K562 (cell line): ENCODE results near the gene SLC43A2. TPM values are rescaled to one million over a fixed set of nuclear protein-coding genes. Genes with fewer than 3 reads are reported as not detected.
A peak's percentile ranks its signal among the peaks of the same experiment; 100 is the strongest.

ENCODE experiments used
- ATAC-seq: fragments of 200-7000 bp; cut with Tn5 transposase; 3 replicates; pipeline ENCODE4 v1.9.1; 2020; ENCODE audit warnings: moderate library complexity
- BruUV-seq: library from RNA; stranded (reverse); fragments of 400-500 nt; replicated peaks from 2 replicates; lab custom pipeline; 2021; lab: Mats Ljungman, UMichigan
- CTCF ChIA-PET: fragments of 300-600 bp; formaldehyde crosslinking; extraction: SDS; loops from one replicate; lab custom pipeline; 2021; ENCODE audit warnings: low intra/inter-chr PET ratio; lab: Yijun Ruan, JAX
- POLR2A ChIA-PET: fragments of 300-600, 350-650 bp; sonication (Branson Sonifier 250); formaldehyde crosslinking; extraction: SDS; loops from one replicate; lab custom pipeline; 2021; ENCODE audit warnings: antibody characterized with exemption, inconsistent platforms; lab: Yijun Ruan, JAX
- DNase-seq, 4 experiments: peaks; one replicate each; pipeline versions ENCODE4 v3.0.0 to v3.0.0-alpha.2; 2011 to 2018; ENCODE audit warnings: low spot score in 3 of 4, mixed read lengths in 3 of 4; ENCODE audit errors: extremely low read depth in 1 of 4
- FAIRE-seq: peaks from 2 replicates; lab custom pipeline; 2011; peaks lifted over from hg19 to GRCh38; lab: Jason Lieb, UNC
- H2AFZ ChIP-seq: 2 replicates; pipeline ENCODE4 v1.6.0; 2011; ENCODE audit warnings: low read depth, low read length, control low read depth, inconsistent platforms
- H3K27ac ChIP-seq: fragments of 200-600 bp; 3 replicates; pipeline ENCODE4 v1.8.0; 2011; ENCODE audit warnings: low read depth, mild to moderate bottlenecking, control low read depth, inconsistent platforms, low read length, moderate library complexity, mixed read lengths; ENCODE audit errors: extremely low read depth
- H3K27me3 ChIP-seq, 2 experiments: fragments of 300-600 bp in 1 of 2; 2 replicates in 1 of 2; 3 replicates in 1 of 2; pipeline versions ENCODE4 v1.6.0 to v1.8.0; 2011; ENCODE audit warnings: inconsistent platforms in 2 of 2, low read length in 2 of 2, mild to moderate bottlenecking in 1 of 2, mixed read lengths in 1 of 2, moderate library complexity in 1 of 2; ENCODE audit not compliant: control insufficient read depth in 2 of 2, insufficient read depth in 2 of 2
- H3K36me3 ChIP-seq: fragments of 300-600 bp; 3 replicates; pipeline ENCODE4 v1.8.0; 2011; ENCODE audit warnings: mild to moderate bottlenecking, low read length, inconsistent platforms; ENCODE audit not compliant: control insufficient read depth, insufficient read depth
- H3K4me1 ChIP-seq, 2 experiments: fragments of 200-600 bp in 1 of 2; replicated peaks in 1 of 2; 2 replicates in 1 of 2; 3 replicates in 1 of 2; pipeline versions ENCODE4 v1.5.1 to v1.8.0; 2011; ENCODE audit warnings: inconsistent platforms in 2 of 2, low read length in 2 of 2, mild to moderate bottlenecking in 1 of 2, mixed read lengths in 1 of 2, moderate library complexity in 1 of 2; ENCODE audit not compliant: control insufficient read depth in 2 of 2, insufficient read depth in 2 of 2
- H3K4me2 ChIP-seq: 2 replicates; pipeline ENCODE4 v1.6.1; 2011; ENCODE audit warnings: low read length, control low read depth, inconsistent platforms, mixed read lengths; ENCODE audit not compliant: insufficient read depth
- H3K4me3 ChIP-seq: fragments of 200-600 bp; sonication (generic), shearing (Covaris generic); 2 replicates; pipeline ENCODE4 v1.5.1; 2016; ENCODE audit warnings: control low read depth, inconsistent platforms
- H3K79me2 ChIP-seq: fragments of 200-600 bp; 3 replicates; pipeline ENCODE4 v1.8.0; 2011; ENCODE audit warnings: low read length, inconsistent platforms; ENCODE audit not compliant: control insufficient read depth, insufficient read depth
- H3K9ac ChIP-seq, 2 experiments: 2 replicates each; pipeline versions ENCODE4 v1.6.0 to v1.6.1; 2011; ENCODE audit warnings: low read depth in 2 of 2, low read length in 2 of 2, control low read depth in 1 of 2, inconsistent platforms in 1 of 2, mild to moderate bottlenecking in 1 of 2, mixed read lengths in 1 of 2; ENCODE audit not compliant: insufficient read depth in 1 of 2
- H3K9me1 ChIP-seq: one replicate; pipeline ENCODE4 v1.6.0; 2011; ENCODE audit warnings: inconsistent platforms, mild to moderate bottlenecking, low read length, moderate library complexity; ENCODE audit not compliant: control insufficient read depth, insufficient read depth
- H3K9me3 ChIP-seq: replicated peaks from 2 replicates; pipeline ENCODE4 v1.5.1; 2011; ENCODE audit warnings: low read depth, low read length, inconsistent platforms; ENCODE audit not compliant: control insufficient read depth, insufficient read depth
- H4K20me1 ChIP-seq: replicated peaks from 2 replicates; pipeline ENCODE4 v1.6.1; 2011; ENCODE audit warnings: low read length, inconsistent platforms, mixed read lengths; ENCODE audit not compliant: control insufficient read depth, insufficient read depth
- CCNT2 ChIP-seq: IDR thresholded peaks from 2 replicates; pipeline ENCODE4 v1.6.1; 2011; ENCODE audit warnings: borderline replicate concordance, low read depth, mild to moderate bottlenecking, moderate library complexity, mixed read lengths, low read length; ENCODE audit not compliant: insufficient read length; ENCODE audit errors: extremely low read depth
- CREB1 ChIP-seq, 2 experiments: sonication (generic) in 1 of 2; formaldehyde crosslinking in 1 of 2; IDR thresholded peaks; 2 replicates each; pipeline versions ENCODE4 v1.6.1 to v1.8.0; 2012 to 2022; ENCODE audit warnings: inconsistent platforms in 1 of 2, mild to moderate bottlenecking in 1 of 2, missing genetic modification reagents in 1 of 2, moderate library complexity in 1 of 2
- GATA2 ChIP-seq: sonication (generic); formaldehyde crosslinking; IDR thresholded peaks from 2 replicates; pipeline ENCODE4 v1.4.0; 2020; ENCODE audit warnings: mild to moderate bottlenecking, missing genetic modification reagents
- KLF16 ChIP-seq: IDR thresholded peaks from 2 replicates; pipeline ENCODE4 v1.6.1; 2016; ENCODE audit warnings: antibody characterized with exemption
- MTA1 ChIP-seq: fragments of 450-650 bp; IDR thresholded peaks from 2 replicates; pipeline ENCODE4 v1.6.1; 2017; ENCODE audit warnings: borderline replicate concordance
- NCOR1 ChIP-seq: fragments of 450-650 bp; IDR thresholded peaks from 2 replicates; pipeline ENCODE4 v1.6.1; 2016; ENCODE audit warnings: mild to moderate bottlenecking, moderate library complexity
- NFYB ChIP-seq: IDR thresholded peaks from 2 replicates; pipeline ENCODE4 v1.6.1; 2011; ENCODE audit warnings: mild to moderate bottlenecking, moderate library complexity; ENCODE audit not compliant: insufficient read length; ENCODE audit errors: extremely low read depth
- NRF1 ChIP-seq, 2 experiments: fragments of 450-650 bp; IDR thresholded peaks in 1 of 2; conservative IDR thresholded peaks in 1 of 2; 2 replicates each; pipeline ENCODE4 v1.6.1; 2014; ENCODE audit warnings: mild to moderate bottlenecking in 2 of 2
- PHF21A ChIP-seq: fragments of 450-650 bp; IDR thresholded peaks from 2 replicates; pipeline ENCODE4 v1.6.1; 2017; ENCODE audit warnings: low read depth, borderline replicate concordance
- PHF8 ChIP-seq: fragments of 200-600 bp; sonication (generic); IDR thresholded peaks from 2 replicates; pipeline ENCODE4 v1.6.1; 2012; ENCODE audit warnings: mixed run types, mild to moderate bottlenecking, inconsistent platforms, low read length, moderate library complexity, borderline replicate concordance
- POLR2AphosphoS5 ChIP-seq: IDR thresholded peaks from 2 replicates; pipeline ENCODE4 v1.6.1; 2011; ENCODE audit warnings: mild to moderate bottlenecking, low read depth, low read length, moderate library complexity; ENCODE audit not compliant: control insufficient read depth, insufficient read depth
- POLR2G ChIP-seq: fragments of 200-400 bp; formaldehyde crosslinking; IDR thresholded peaks from 2 replicates; pipeline ENCODE4 v1.6.1; 2017; ENCODE audit warnings: low read depth, mild to moderate bottlenecking, antibody characterized with exemption, low read length, moderate library complexity
- PREB ChIP-seq: sonication (generic); formaldehyde crosslinking; IDR thresholded peaks from 2 replicates; pipeline ENCODE4 v1.8.1; 2023; ENCODE audit warnings: mild to moderate bottlenecking, missing genetic modification reagents
- RBBP5 ChIP-seq: fragments of 200-600 bp; sonication (generic); IDR thresholded peaks from 2 replicates; pipeline ENCODE4 v1.6.1; 2012; ENCODE audit warnings: borderline replicate concordance, mild to moderate bottlenecking, low read length, control low read depth, inconsistent platforms; ENCODE audit not compliant: insufficient read depth, poor library complexity, severe bottlenecking
- RFX5 ChIP-seq: IDR thresholded peaks from 2 replicates; pipeline ENCODE4 v1.6.1; 2011; ENCODE audit warnings: low read depth, mild to moderate bottlenecking, improper control_type of control experiment, low read length
- RNF2 ChIP-seq: sonication (generic); IDR thresholded peaks from 2 replicates; pipeline ENCODE4 v1.6.1; 2016
- STAT5B ChIP-seq: fragments of 250-450 bp; sonication (Bioruptor Pico); IDR thresholded peaks from 2 replicates; pipeline ENCODE4 v1.8.0; 2021; ENCODE audit warnings: mild to moderate bottlenecking, inconsistent platforms
- ZNF639 ChIP-seq, 2 experiments: fragments of 200-800 bp in 1 of 2; sonication (Bioruptor generic) in 1 of 2; sonication (generic) in 1 of 2; formaldehyde crosslinking in 1 of 2; IDR thresholded peaks in 1 of 2; conservative IDR thresholded peaks in 1 of 2; 2 replicates each; pipeline versions ENCODE4 v1.5.0 to v1.6.1; 2016 to 2020; ENCODE audit warnings: missing compliant biosample characterization in 1 of 2, missing genetic modification characterization in 1 of 2, missing genetic modification reagents in 1 of 2
- ZNF696 ChIP-seq: fragments of 250-450 bp; sonication (Bioruptor Pico); conservative IDR thresholded peaks from 2 replicates; pipeline ENCODE4 v1.4.0; 2020; ENCODE audit warnings: mild to moderate bottlenecking, moderate library complexity
- WGBS: fragments of 100-300 bp; shearing (Covaris generic); methylation state at CpG from one replicate; pipeline ENCODE4 v1.1.6; 2016; ENCODE audit warnings: low coverage, mixed read lengths; ENCODE audit not compliant: insufficient coverage; ENCODE audit errors: missing lambda C conversion rate; 5-methylcytosine and 5-hydroxymethylcytosine counted together
- in situ Hi-C: fragments of 300-500 bp; cut with MboI; formaldehyde crosslinking; loops from 4 replicates; pipeline ENCODE4 v1.15.0; 2018; ENCODE audit warnings: inconsistent platforms, mixed read lengths
- intact Hi-C: fragments of 100-400 bp; cut with micrococcal nuclease; formaldehyde crosslinking; loops from 2 replicates; pipeline ENCODE4 v1.14.2; 2022
- polyA plus RNA-seq, 8 experiments: library from polyadenylated mRNA; depleted of rRNA in 4 of 8; stranded (reverse) in 5 of 8; unstranded in 3 of 8; fragments of >200 nt; fragmentation: Nextera tagmentation in 2 of 8; fragmentation: Illumina TruSeq in 1 of 8; extraction: Ambion mirVana in 2 of 8; extraction: Trizol in 1 of 8; gene quantifications; 2 replicates each; pipeline versions ENCODE4 v1.2.1 to v1.2.3, GENCODE V29; 2011 to 2014; ENCODE audit warnings: inconsistent platforms in 1 of 8, missing spikeins in 1 of 8
- total RNA-seq, 7 experiments: library from RNA; depleted of rRNA in 6 of 7; stranded (reverse); fragments of >200 nt in 6 of 7; fragmentation: Illumina TruSeq in 2 of 7; extraction: Trizol in 2 of 7; gene quantifications; 2 replicates each; pipeline versions ENCODE4 v1.2.1 to v1.2.3, GENCODE V29; 2011 to 2021; ENCODE audit warnings: low replicate concordance in 1 of 7

SLC43A2 gene
- total and polyA plus RNA-seq, 9 of the 15 experiments (the other 6 are each of a cell fraction or from before 2014, with no cell fraction given) = 0.03 to 10.2 (median 3.6) TPM

GRCh38 chr17:1628856-1629503 lies 346 bp upstream of the SLC43A2 start:
- peak overlapping the region; percentile 83 to 94; a peak in 3 of 4 replicates for H3K9ac ChIP-seq
- POLR2A ChIA-PET = interaction anchor here (0.6 to 1.7 kb wide), 4 partner anchors 11 to 113 kb away, joined by 3 to 6 read pairs (median 4); partner anchors contain the start of gene INPP5K
- no peaks in the 10 kb centered on the region for H3K9me3 ChIP-seq
- in situ Hi-C loops (no loop called here), intact Hi-C loops (loop anchor here (2.0 kb wide), 1 partner anchor 54 kb away; no protein-coding TSS in a partner anchor)
- H3K36me3 ChIP-seq = no peaks in the 10 kb centered on the region
- peak; percentile 89 for ATAC-seq
- 4% methylated on average over 14 of the region's 77 CpGs for WGBS
- no peaks in the 10 kb centered on the region for H3K27me3 ChIP-seq
- H2AFZ ChIP-seq = peak overlapping the region; percentile 86
- peak; percentile 93 to 98 (median 94) for DNase-seq
- peaks cover 9 to 36% of the 10 kb centered on the region in 2 experiments for H3K4me1 ChIP-seq
- peak; percentile 86 for FAIRE-seq
- BruUV-seq = no TSS peak
- peak overlapping the region; percentile 92 for H3K27ac ChIP-seq
- H3K9me1 ChIP-seq = no peaks in the 10 kb centered on the region
- peak overlapping the region; percentile 66 for H3K4me3 ChIP-seq
- CTCF ChIA-PET = interaction anchor here (1.0 to 2.1 kb wide), 2 partner anchors 54 to 56 kb away, joined by 3 to 8 read pairs; no protein-coding TSS in a partner anchor
- H4K20me1 ChIP-seq = peaks cover 8% of the 10 kb centered on the region; the same call in 1 of the 2 replicates
- H3K79me2 ChIP-seq = no peaks in the 10 kb centered on the region
- H3K4me2 ChIP-seq = peak overlapping the region; percentile 88
- TF ChIP-seq KLF16 (peak; percentile 84), NFYB (peak; percentile 63), PHF8 (peak; percentile 67; the same call in 1 of the 2 replicates), MTA1 (no peak), NCOR1 (no peak), CCNT2 (peak; percentile 70), STAT5B (CRISPR knock-in tag) (no peak), RBBP5 (no peak), GATA2 (no peak), PHF21A (peak; percentile 98), POLR2G (peak; percentile 81), RFX5 (peak; percentile 45; the same call in 1 of the 2 replicates), ZNF696 (CRISPR knock-in tag) (no peak), POLR2AphosphoS5 (no peak), PREB (CRISPR knock-in tag) (no peak), NRF1 (conservative IDR thresholded peaks at IDR 0.05 in 1 of 2, IDR thresholded peaks at IDR 0.05 in 1 of 2) (peak; percentile 74 to 75), ZNF639 (CRISPR knock-in tag; conservative IDR thresholded peaks at IDR 0.05 in 1 of 2, IDR thresholded peaks at IDR 0.05 in 1 of 2) (peak in 1 of 2 experiments; percentile 88; a peak in 2 of 4 replicates), RNF2 (0 out of 2 replicates have a peak, but pooled peaks have one; percentile 15), CREB1 (IDR thresholded peaks at IDR 0.05) (no peak), CREB1 (CRISPR knock-in tag; IDR thresholded peaks at IDR 0.05) (no peak)
